Upper lobe of left lung (tissue), 4 donors: Measurements from ENCODE around the gene PARP12.

Source experiments
- CTCF ChIP-seq, 6 experiments: fragments of 450-650 bp in 4 of 6; fragments of 200-600 bp in 2 of 6; sonication (generic) in 2 of 6; IDR thresholded peaks; one replicate each; pipeline ENCODE4 v1.5.1; 2016 to 2019; ENCODE audit warnings: antibody characterized with exemption in 6 of 6
- POLR2A ChIP-seq, 4 donors: fragments of 450-650 bp; IDR thresholded peaks; one replicate each; pipeline ENCODE4 v1.5.1; 2016 to 2017; ENCODE audit warnings: antibody characterized with exemption in 4 of 4, mild to moderate bottlenecking in 2 of 4
- POLR2AphosphoS5 ChIP-seq, 2 donors: sonication (generic); formaldehyde crosslinking; IDR thresholded peaks; one replicate each; pipeline ENCODE4 v1.5.1; 2017; ENCODE audit warnings: antibody characterized with exemption in 2 of 2

GRCh38 chr7:140003913-140004382 lies 58.8 kb downstream of the PARP12 start:
- TF ChIP-seq CTCF (IDR thresholded peaks at IDR 0.05): peak in 5 of 6 experiments; percentile 24 to 45 (median 36)
- no peak for TF ChIP-seq POLR2AphosphoS5 (IDR thresholded peaks at IDR 0.05)
- TF ChIP-seq POLR2A (IDR thresholded peaks at IDR 0.05): no peak
